ENCODE data around the gene SERHL2. TPM values are rescaled to one million over a fixed set of nuclear protein-coding genes. Genes with fewer than 3 reads are reported as not detected.
A peak's percentile ranks its signal among the peaks of the same experiment; 100 is the strongest.
"Not testable (repeated sequence)": the region's sequence is repeated elsewhere in the genome, so short reads cannot be mapped to it uniquely, and the experiment has no call there.

SERHL2 gene
- total RNA-seq, 1 donor from 2014 or later, result 1.6 TPM

GRCh38 chr22:42604403-42604802, 50.6 kb downstream of the SERHL2 start:
- Histone ChIP-seq H3K27me3 (ENCODE audit: low read depth) (no peaks in the 10 kb centered on the region), H3K4me3 (no peak overlapping the region), H3K9me3 (no peaks in the 10 kb centered on the region), H3K4me1 (peaks cover 57% of the 10 kb centered on the region), H3K27ac (peak overlapping the region; percentile 49), H3K36me3 (peaks cover 57% of the 10 kb centered on the region)
- no peak for DNase-seq
- ATAC-seq, result peak; percentile 79 to 81
- intact Hi-C loops (cut with DNase I), result no loop called here
- TF ChIP-seq, protein P1, sequence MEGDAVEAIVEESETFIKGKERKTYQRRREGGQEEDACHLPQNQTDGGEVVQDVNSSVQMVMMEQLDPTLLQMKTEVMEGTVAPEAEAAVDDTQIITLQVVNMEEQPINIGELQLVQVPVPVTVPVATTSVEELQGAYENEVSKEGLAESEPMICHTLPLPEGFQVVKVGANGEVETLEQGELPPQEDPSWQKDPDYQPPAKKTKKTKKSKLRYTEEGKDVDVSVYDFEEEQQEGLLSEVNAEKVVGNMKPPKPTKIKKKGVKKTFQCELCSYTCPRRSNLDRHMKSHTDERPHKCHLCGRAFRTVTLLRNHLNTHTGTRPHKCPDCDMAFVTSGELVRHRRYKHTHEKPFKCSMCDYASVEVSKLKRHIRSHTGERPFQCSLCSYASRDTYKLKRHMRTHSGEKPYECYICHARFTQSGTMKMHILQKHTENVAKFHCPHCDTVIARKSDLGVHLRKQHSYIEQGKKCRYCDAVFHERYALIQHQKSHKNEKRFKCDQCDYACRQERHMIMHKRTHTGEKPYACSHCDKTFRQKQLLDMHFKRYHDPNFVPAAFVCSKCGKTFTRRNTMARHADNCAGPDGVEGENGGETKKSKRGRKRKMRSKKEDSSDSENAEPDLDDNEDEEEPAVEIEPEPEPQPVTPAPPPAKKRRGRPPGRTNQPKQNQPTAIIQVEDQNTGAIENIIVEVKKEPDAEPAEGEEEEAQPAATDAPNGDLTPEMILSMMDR (IDR thresholded peaks at IDR 0.05), result no peak

DNA sequence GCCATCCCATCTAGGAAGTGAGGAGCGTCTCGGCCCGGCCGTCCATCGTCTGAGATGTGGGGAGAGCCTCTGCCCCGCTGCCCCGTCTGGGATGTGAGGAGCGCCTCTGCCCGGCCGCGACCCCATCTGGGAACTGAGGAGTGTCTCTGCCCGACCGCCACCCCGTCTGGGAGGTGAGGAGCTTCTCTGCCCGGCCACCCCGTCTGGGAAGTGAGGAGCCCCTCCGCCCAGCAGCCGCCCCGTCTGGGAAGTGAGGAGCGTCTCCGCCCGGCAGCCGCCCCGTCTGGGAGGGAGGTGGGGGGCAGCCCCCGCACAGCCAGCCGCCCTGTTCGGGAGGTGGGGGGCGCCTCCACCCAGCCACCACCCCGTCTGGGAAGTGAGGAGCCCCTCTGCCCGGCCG, 53.9 kb downstream of the SERHL2 start:
- intact Hi-C loops (cut with DNase I); H3K27ac ChIP-seq; DNase-seq; ATAC-seq; H3K4me3 ChIP-seq; H3K9me3 ChIP-seq; H3K27me3 ChIP-seq (ENCODE audit: low read depth): not testable (repeated sequence)
- Histone ChIP-seq H3K36me3 (peaks cover 42% of the 10 kb centered on the region), H3K4me1 (peaks cover 74% of the 10 kb centered on the region)

GRCh38 chr22:42608136-42608822, 54.5 kb downstream of the SERHL2 start:
- Histone ChIP-seq H3K27ac (peak overlapping the region; percentile 72), H3K4me3 (no peak overlapping the region)

GRCh38 chr22:42608823-42609361, 55.1 kb downstream of the SERHL2 start:
- intact Hi-C loops (cut with DNase I), result no loop called here
- DNase-seq (no peak), ATAC-seq (no peak)
- no peaks in the 10 kb centered on the region for H3K27me3 ChIP-seq (ENCODE audit: low read depth)
- H3K4me3 ChIP-seq, result no peak overlapping the region
- TF ChIP-seq, protein P1 (IDR thresholded peaks at IDR 0.05), result no peak
- no peaks in the 10 kb centered on the region for H3K9me3 ChIP-seq
- peaks cover 74% of the 10 kb centered on the region for H3K4me1 ChIP-seq
- H3K36me3 ChIP-seq, result peaks cover 33% of the 10 kb centered on the region
- peak overlapping the region; percentile 72 for H3K27ac ChIP-seq

More at GRCh38 chr22:42608136-42608822, 54.5 kb downstream of the SERHL2 start:
- no peak for ATAC-seq
- intact Hi-C loops (cut with DNase I), result no loop called here
- TF ChIP-seq, protein P1 (IDR thresholded peaks at IDR 0.05), result no peak
- no peaks in the 10 kb centered on the region for H3K27me3 ChIP-seq (ENCODE audit: low read depth)
- H3K4me1 ChIP-seq, result peaks cover 74% of the 10 kb centered on the region
- no peaks in the 10 kb centered on the region for H3K9me3 ChIP-seq
- H3K36me3 ChIP-seq, result peaks cover 35% of the 10 kb centered on the region
- DNase-seq, result no peak

GRCh38 chr22:42610186-42610585, 56.4 kb downstream of the SERHL2 start:
- TF ChIP-seq, protein P1 (IDR thresholded peaks at IDR 0.05), result no peak
- intact Hi-C loops (cut with DNase I), result no loop called here
- peak overlapping the region; percentile 72 for H3K27ac ChIP-seq
- no peaks in the 10 kb centered on the region for H3K9me3 ChIP-seq
- peak overlapping the region; percentile 17 for H3K4me3 ChIP-seq
- H3K4me1 ChIP-seq, result peaks cover 63% of the 10 kb centered on the region
- peaks cover 28% of the 10 kb centered on the region for H3K36me3 ChIP-seq
- ATAC-seq, result no peak
- no peak for DNase-seq
- no peaks in the 10 kb centered on the region for H3K27me3 ChIP-seq (ENCODE audit: low read depth)

GRCh38 chr22:42611051-42611450, 57.3 kb downstream of the SERHL2 start:
- H3K27ac ChIP-seq, result peak overlapping the region; percentile 72
- ATAC-seq, result no peak
- H3K4me1 ChIP-seq, result peaks cover 65% of the 10 kb centered on the region
- no peak for DNase-seq
- no peaks in the 10 kb centered on the region for H3K27me3 ChIP-seq (ENCODE audit: low read depth)
- no peak overlapping the region for H3K4me3 ChIP-seq
- peaks cover 19% of the 10 kb centered on the region for H3K36me3 ChIP-seq
- no peaks in the 10 kb centered on the region for H3K9me3 ChIP-seq
- intact Hi-C loops (cut with DNase I), result no loop called here
- TF ChIP-seq, protein P1 (IDR thresholded peaks at IDR 0.05), result no peak

Measured in lower lobe of right lung (tissue), 2 donors.